Smooth muscle cell of trachea (primary cell): ENCODE results near the gene CHAMP1. TPM values are rescaled to one million over a fixed set of nuclear protein-coding genes. Genes with fewer than 3 reads are reported as not detected.

Experiments used
- total RNA-seq: library from RNA; depleted of rRNA; stranded (reverse); fragments of >200 nt; gene quantifications from 2 replicates; pipeline ENCODE4 v1.2.1, GENCODE V29; 2014

The CHAMP1 gene
- 13.9 and 20.2 TPM in 2 replicates for total RNA-seq

GRCh38 chr13:114314074-114314912, at the start of gene CHAMP1:
TSS of gene CHAMP1 (plus strand) at chr13:114314503. CDS start at chr13:114323843, 9,340 bp downstream.

GRCh38 chr13:114281351-114282040, 32.8 kb upstream of the CHAMP1 start, which contains the start of gene UPF3A:
TSS of gene UPF3A (plus strand) at chr13:114281601. CDS start at chr13:114281640, 39 bp downstream.

Other genes starting within 250 kb of the CHAMP1 start
- 28.9 and 33.2 TPM in 2 replicates for gene RASA3, start 181.9 kb upstream of the CHAMP1 start, total RNA-seq
- gene CFAP97D2, start 135.2 kb upstream of the CHAMP1 start, total RNA-seq: not detected in 2 replicates
- gene CDC16, start 79.6 kb upstream of the CHAMP1 start, total RNA-seq: 48.5 and 80.6 TPM in 2 replicates
- 19.4 and 28.5 TPM in 2 replicates for gene UPF3A, start 32.9 kb upstream of the CHAMP1 start, total RNA-seq